RWPE2 (cell line): ENCODE results near the gene RAB11FIP5.

Experiments used
- ATAC-seq: fragments of 200-7000 bp; cut with Tn5 transposase; 3 replicates; pipeline ENCODE4 v1.9.1; 2021; ENCODE audit warnings: low read depth
- DNase-seq: peaks from one replicate; pipeline ENCODE4 v3.0.0-alpha.2; 2020; ENCODE audit warnings: low spot score
- H3K27ac ChIP-seq: fragments of 450-650 bp; 2 replicates; pipeline ENCODE4 v1.5.1; 2017; ENCODE audit warnings: mild to moderate bottlenecking; ENCODE audit not compliant: poor library complexity, severe bottlenecking
- H3K27me3 ChIP-seq: fragments of 250-450 bp; sonication (Bioruptor Pico); 2 replicates; pipeline ENCODE4 v1.5.1; 2021; ENCODE audit warnings: mild to moderate bottlenecking, moderate library complexity; ENCODE audit not compliant: insufficient read depth, poor library complexity, severe bottlenecking
- H3K36me3 ChIP-seq: fragments of 250-450 bp; sonication (Bioruptor Pico); 2 replicates; pipeline ENCODE4 v1.5.1; 2020; ENCODE audit warnings: low read depth, mild to moderate bottlenecking, moderate library complexity
- H3K4me1 ChIP-seq: fragments of 250-450 bp; sonication (Bioruptor Pico); 2 replicates; pipeline ENCODE4 v1.5.1; 2021; ENCODE audit warnings: mild to moderate bottlenecking, moderate library complexity; ENCODE audit not compliant: insufficient read depth, poor library complexity, severe bottlenecking
- H3K4me3 ChIP-seq: fragments of 250-450 bp; sonication (Bioruptor Pico); 2 replicates; pipeline ENCODE4 v1.5.1; 2021; ENCODE audit warnings: mild to moderate bottlenecking, moderate library complexity; ENCODE audit not compliant: severe bottlenecking
- H3K9me3 ChIP-seq: fragments of 250-450 bp; sonication (Bioruptor Pico); 2 replicates; pipeline ENCODE4 v1.5.1; 2021; ENCODE audit warnings: mild to moderate bottlenecking, moderate library complexity; ENCODE audit not compliant: severe bottlenecking
- CTCF ChIP-seq: fragments of 450-650 bp; IDR thresholded peaks from one replicate; pipeline ENCODE4 v1.5.1; 2017; ENCODE audit warnings: mild to moderate bottlenecking, moderate library complexity; ENCODE audit not compliant: poor library complexity, severe bottlenecking

RAB11FIP5 gene

GRCh38 chr2:73035899-73036711 is 76.6 kb downstream of the RAB11FIP5 start:
- no peak for DNase-seq
- H3K4me3 ChIP-seq = no peak overlapping the region
- H3K9me3 ChIP-seq = no peaks in the 10 kb centered on the region
- ATAC-seq = no peak
- 0 out of 2 replicates have a peak, but pooled peaks cover 4% of the 10 kb centered on the region for H3K36me3 ChIP-seq
- no peaks in the 10 kb centered on the region for H3K4me1 ChIP-seq
- H3K27me3 ChIP-seq = no peaks in the 10 kb centered on the region
- no peak for TF ChIP-seq CTCF
- H3K27ac ChIP-seq = no peak overlapping the region

GRCh38 chr2:73034661-73035375 is 77.9 kb downstream of the RAB11FIP5 start:
- Histone ChIP-seq H3K27ac (no peak overlapping the region), H3K9me3 (no peaks in the 10 kb centered on the region), H3K27me3 (no peaks in the 10 kb centered on the region), H3K36me3 (0 out of 2 replicates have a peak, but pooled peaks cover 4% of the 10 kb centered on the region), H3K4me3 (no peak overlapping the region), H3K4me1 (no peaks in the 10 kb centered on the region)
- DNase-seq (no peak), ATAC-seq (no peak)
- no peak for TF ChIP-seq CTCF

GRCh38 chr2:73033766-73034381 is 78.9 kb downstream of the RAB11FIP5 start:
- Histone ChIP-seq H3K4me1 (no peaks in the 10 kb centered on the region), H3K27me3 (no peaks in the 10 kb centered on the region), H3K9me3 (no peaks in the 10 kb centered on the region), H3K27ac (no peak overlapping the region), H3K36me3 (no peaks in the 10 kb centered on the region), H3K4me3 (no peak overlapping the region)
- ATAC-seq (peak; percentile 38; the same call in 1 of the 3 replicates), DNase-seq (no peak)
- no peak for TF ChIP-seq CTCF

GRCh38 chr2:73033142-73033765 is 79.5 kb downstream of the RAB11FIP5 start:
- no peak for ATAC-seq
- DNase-seq = no peak

More at GRCh38 chr2:73033142-73033765, 79.5 kb downstream of the RAB11FIP5 start:
- Histone ChIP-seq H3K4me1 (no peaks in the 10 kb centered on the region), H3K27ac (no peak overlapping the region), H3K36me3 (no peaks in the 10 kb centered on the region), H3K9me3 (no peaks in the 10 kb centered on the region), H3K27me3 (no peaks in the 10 kb centered on the region), H3K4me3 (no peak overlapping the region)
- TF ChIP-seq CTCF = no peak
